Activated effector memory CD4-positive, alpha-beta T cell treated with anti-CD3 and anti-CD28 coated beads, Interleukin-2, amount 50 U/mL, for 16 hours (primary cell): ENCODE results near the gene PRKCG.

Experiments
- DNase-seq: peaks from one replicate; pipeline ENCODE4 v3.0.0-alpha.2; 2020

The PRKCG gene

GRCh38 chr19:53873773-53874605, 8.0 kb upstream of the PRKCG start:
- no peak for DNase-seq

- no peak for DNase-seq
Measured at GRCh38 chr19:53874606-53874990, 7.4 kb upstream of the PRKCG start.

GRCh38 chr19:53875602-53876325, 6.2 kb upstream of the PRKCG start:
- no peak for DNase-seq

GRCh38 chr19:53876651-53877224, 5.3 kb upstream of the PRKCG start:
- DNase-seq = no peak

- DNase-seq = peak; percentile 69
Measured at GRCh38 chr19:53877361-53877766, 4.6 kb upstream of the PRKCG start.

- DNase-seq = no peak
Measured at GRCh38 chr19:53878776-53879139, 3.2 kb upstream of the PRKCG start.

- peak; percentile 91 for DNase-seq
Measured at GRCh38 chr19:53879140-53880081, 2.6 kb upstream of the PRKCG start.

- DNase-seq = no peak
Measured at GRCh38 chr19:53880711-53881481, 1.1 kb upstream of the PRKCG start.

- DNase-seq = no peak
Measured at GRCh38 chr19:53882391-53883050, 524 bp downstream of the PRKCG start.

- no peak for DNase-seq
Measured at GRCh38 chr19:53883231-53883661, 1.2 kb downstream of the PRKCG start.

GRCh38 chr19:53883741-53884140, 1.7 kb downstream of the PRKCG start:
- DNase-seq = no peak

GRCh38 chr19:53884256-53884655, 2.3 kb downstream of the PRKCG start:
- no peak for DNase-seq

- no peak for DNase-seq
Measured at GRCh38 chr19:53885036-53885435, 3.0 kb downstream of the PRKCG start.

- DNase-seq = no peak
Measured at GRCh38 chr19:53892301-53892980, 10.4 kb downstream of the PRKCG start.

- no peak for DNase-seq
Measured at GRCh38 chr19:53892981-53893325, 11.0 kb downstream of the PRKCG start.

- no peak for DNase-seq
Measured at GRCh38 chr19:53894707-53895106, 12.7 kb downstream of the PRKCG start.

GRCh38 chr19:53896682-53897081, 14.7 kb downstream of the PRKCG start:
- DNase-seq = no peak

- no peak for DNase-seq
Measured at GRCh38 chr19:53897459-53897858, 15.5 kb downstream of the PRKCG start.

- DNase-seq = no peak
Measured at GRCh38 chr19:53898166-53898565, 16.2 kb downstream of the PRKCG start.

- no peak for DNase-seq
Measured at GRCh38 chr19:53898636-53899341, 16.8 kb downstream of the PRKCG start.
